Mesendoderm (in vitro differentiated cells): Measurements from ENCODE around the gene RNF112.

Experiments
- DNase-seq: peaks from one replicate; pipeline ENCODE4 v3.0.0; 2013
- H2AK5ac ChIP-seq: 2 replicates; pipeline ENCODE4 v1.6.1; 2013; ENCODE audit warnings: low read length, inconsistent platforms
- H2BK120ac ChIP-seq: 2 replicates; pipeline ENCODE4 v1.6.1; 2013; ENCODE audit warnings: low read depth, mild to moderate bottlenecking, low read length, moderate library complexity, mixed read lengths
- H2BK15ac ChIP-seq: replicated peaks from 2 replicates; pipeline ENCODE4 v1.6.1; 2013; ENCODE audit warnings: low read depth, mild to moderate bottlenecking, moderate library complexity
- H2BK5ac ChIP-seq: 2 replicates; pipeline ENCODE4 v1.6.1; 2013; ENCODE audit warnings: low read length, inconsistent platforms
- H3K18ac ChIP-seq: 2 replicates; pipeline ENCODE4 v1.6.1; 2013; ENCODE audit warnings: mild to moderate bottlenecking, low read length, mixed read lengths
- H3K23ac ChIP-seq: one replicate; pipeline ENCODE4 v1.6.1; 2013; ENCODE audit warnings: low read length
- H3K27ac ChIP-seq: 2 replicates; pipeline ENCODE4 v1.5.1; 2013; ENCODE audit warnings: low read depth, mild to moderate bottlenecking, inconsistent platforms, low read length, moderate library complexity
- H3K27me3 ChIP-seq: 2 replicates; pipeline ENCODE4 v1.6.1; 2013; ENCODE audit warnings: low read length, control low read depth, mild to moderate bottlenecking, inconsistent platforms; ENCODE audit not compliant: insufficient read depth, poor library complexity
- H3K36me3 ChIP-seq: 2 replicates; pipeline ENCODE4 v1.6.1; 2013; ENCODE audit warnings: low read length, inconsistent platforms; ENCODE audit not compliant: control insufficient read depth, insufficient read depth
- H3K4ac ChIP-seq: one replicate; pipeline ENCODE4 v1.6.1; 2013; ENCODE audit warnings: low read depth, mild to moderate bottlenecking, low read length, moderate library complexity
- H3K4me1 ChIP-seq: 2 replicates; pipeline ENCODE4 v1.6.1; 2013; ENCODE audit warnings: low read depth, low read length, inconsistent platforms; ENCODE audit not compliant: control insufficient read depth
- H3K4me2 ChIP-seq: 2 replicates; pipeline ENCODE4 v1.6.1; 2013; ENCODE audit warnings: low read length
- H3K4me3 ChIP-seq: 2 replicates; pipeline ENCODE4 v1.5.1; 2013; ENCODE audit warnings: mild to moderate bottlenecking, low read length
- H3K56ac ChIP-seq: one replicate; pipeline ENCODE4 v1.6.1; 2013; ENCODE audit warnings: low read length
- H3K79me1 ChIP-seq: 2 replicates; pipeline ENCODE4 v1.6.1; 2013; ENCODE audit warnings: low read length, inconsistent platforms
- H3K79me2 ChIP-seq: 2 replicates; pipeline ENCODE4 v1.6.1; 2013; ENCODE audit warnings: mild to moderate bottlenecking, low read length; ENCODE audit not compliant: control insufficient read depth, insufficient read depth
- H3K9ac ChIP-seq: 2 replicates; pipeline ENCODE4 v1.6.1; 2013; ENCODE audit warnings: low read length, inconsistent platforms
- H4K5ac ChIP-seq: one replicate; pipeline ENCODE4 v1.6.1; 2013; ENCODE audit warnings: low read length
- H4K8ac ChIP-seq: one replicate; pipeline ENCODE4 v1.6.1; 2013; ENCODE audit warnings: low read depth, mild to moderate bottlenecking, control low read depth, low read length, moderate library complexity
- WGBS: extraction: QIAGEN DNeasy Blood & Tissue Kit; methylation state at CpG from one replicate; pipeline ENCODE4 v1.1.7; 2013; ENCODE audit warnings: low lambda C conversion rate, missing lambda C conversion rate; ENCODE audit not compliant: insufficient coverage; ENCODE audit errors: extremely low coverage; 5-methylcytosine and 5-hydroxymethylcytosine counted together

RNF112 gene

GRCh38 chr17:19415806-19416775 is 5.1 kb downstream of the RNF112 start:
- no peak for DNase-seq
- Histone ChIP-seq H2BK5ac (no peak overlapping the region), H2AK5ac (no peak overlapping the region), H3K27me3 (no peaks in the 10 kb centered on the region), H3K4me3 (no peak overlapping the region), H3K23ac (no peak overlapping the region), H3K9ac (no peak overlapping the region), H3K79me2 (no peaks in the 10 kb centered on the region), H3K4me2 (no peak overlapping the region), H3K56ac (peak overlapping the region; percentile 57), H4K8ac (no peak overlapping the region), H3K79me1 (no peaks in the 10 kb centered on the region), H3K4me1 (peaks cover 1% of the 10 kb centered on the region), H3K4ac (no peak overlapping the region), H4K5ac (no peak overlapping the region), H3K27ac (no peak overlapping the region), H3K18ac (no peak overlapping the region), H2BK15ac (no peak overlapping the region), H2BK120ac (no peak overlapping the region), H3K36me3 (no peaks in the 10 kb centered on the region)
- no CpG with 5 or more reads among the region's 18 CpGs for WGBS

DNA sequence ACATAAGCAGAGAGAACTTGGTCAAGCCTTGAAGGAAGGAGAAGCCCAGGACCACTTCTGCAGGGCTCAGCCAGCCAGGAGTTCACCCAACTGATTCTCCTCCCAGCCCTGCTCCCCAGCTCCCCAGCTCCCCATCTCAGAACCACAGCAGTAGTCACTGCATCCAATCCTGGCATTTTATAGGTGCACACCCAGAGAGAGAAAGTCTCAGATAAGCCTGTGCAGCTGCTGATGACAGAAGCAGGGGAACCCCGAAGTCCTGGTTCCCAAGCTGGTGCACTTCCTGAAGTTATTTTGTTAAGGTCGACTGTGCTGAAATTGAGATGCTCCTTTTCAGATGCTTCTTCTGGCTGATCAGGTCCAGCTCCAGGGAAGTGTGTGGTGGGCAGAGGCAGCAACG is 6.6 kb downstream of the RNF112 start:
- H3K9ac ChIP-seq: no peak overlapping the region
- H2AK5ac ChIP-seq: no peak overlapping the region
- H3K27me3 ChIP-seq: no peaks in the 10 kb centered on the region
- H3K27ac ChIP-seq: no peak overlapping the region
- no peaks in the 10 kb centered on the region for H3K36me3 ChIP-seq
- H3K4me1 ChIP-seq: no peaks in the 10 kb centered on the region
- no peak overlapping the region for H4K5ac ChIP-seq
- H3K79me1 ChIP-seq: no peaks in the 10 kb centered on the region
- no peak overlapping the region for H3K56ac ChIP-seq
- H2BK120ac ChIP-seq: no peak overlapping the region
- H4K8ac ChIP-seq: no peak overlapping the region
- H3K4me3 ChIP-seq: no peak overlapping the region
- no peak overlapping the region for H3K4me2 ChIP-seq
- H3K18ac ChIP-seq: no peak overlapping the region
- no CpG with 5 or more reads among the region's 3 CpGs for WGBS
- H2BK5ac ChIP-seq: no peak overlapping the region
- no peak overlapping the region for H3K4ac ChIP-seq
- no peak overlapping the region for H2BK15ac ChIP-seq
- no peak overlapping the region for H3K23ac ChIP-seq
- H3K79me2 ChIP-seq: no peaks in the 10 kb centered on the region
- no peak for DNase-seq

GRCh38 chr17:19418251-19418992 is 7.4 kb downstream of the RNF112 start:
- no peak overlapping the region for H2BK5ac ChIP-seq
- H2BK15ac ChIP-seq: no peak overlapping the region
- no peaks in the 10 kb centered on the region for H3K4me1 ChIP-seq
- no peak overlapping the region for H3K4ac ChIP-seq
- peak overlapping the region; percentile 55 for H2AK5ac ChIP-seq
- H3K79me1 ChIP-seq: no peaks in the 10 kb centered on the region
- no peak overlapping the region for H4K8ac ChIP-seq
- H3K4me2 ChIP-seq: no peak overlapping the region
- H2BK120ac ChIP-seq: no peak overlapping the region
- H3K23ac ChIP-seq: no peak overlapping the region
- DNase-seq: peak; percentile 65
- H3K18ac ChIP-seq: no peak overlapping the region
- peak overlapping the region; percentile 8 for H3K56ac ChIP-seq
- WGBS: no CpG with 5 or more reads among the region's 7 CpGs
- no peaks in the 10 kb centered on the region for H3K79me2 ChIP-seq
- no peak overlapping the region for H3K9ac ChIP-seq
- H3K36me3 ChIP-seq: no peaks in the 10 kb centered on the region
- no peaks in the 10 kb centered on the region for H3K27me3 ChIP-seq
- H3K4me3 ChIP-seq: no peak overlapping the region
- H4K5ac ChIP-seq: no peak overlapping the region
- H3K27ac ChIP-seq: no peak overlapping the region

DNA sequence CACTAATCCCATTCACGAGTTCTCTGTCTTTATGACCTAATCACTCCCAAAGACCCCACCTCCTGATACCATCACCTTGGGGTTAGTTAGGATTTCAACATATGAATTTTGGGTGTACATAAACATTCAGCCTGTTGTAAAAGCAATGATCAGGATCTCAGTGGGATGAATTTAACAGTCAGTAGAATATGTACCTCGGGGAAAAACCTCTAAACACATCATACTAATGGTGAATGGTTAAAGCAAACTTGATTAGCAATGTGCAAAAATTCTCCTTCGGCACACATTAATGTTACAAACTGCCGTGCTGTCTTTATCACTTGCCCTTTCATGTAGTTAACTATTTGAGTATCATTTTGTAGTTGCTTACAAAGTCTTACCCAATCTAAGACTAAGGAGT is 10.2 kb downstream of the RNF112 start:
- DNase-seq: no peak
- Histone ChIP-seq H3K56ac (no peak overlapping the region), H3K79me1 (no peaks in the 10 kb centered on the region), H3K4me1 (peaks cover under 1% of the 10 kb centered on the region), H3K4me2 (no peak overlapping the region), H4K5ac (no peak overlapping the region), H3K36me3 (no peaks in the 10 kb centered on the region), H3K18ac (no peak overlapping the region), H3K9ac (no peak overlapping the region), H3K27me3 (no peaks in the 10 kb centered on the region), H3K27ac (no peak overlapping the region), H3K23ac (no peak overlapping the region), H3K4ac (no peak overlapping the region), H4K8ac (no peak overlapping the region), H2BK5ac (no peak overlapping the region), H2BK15ac (no peak overlapping the region), H3K4me3 (no peak overlapping the region), H2AK5ac (peak overlapping the region; percentile 22), H3K79me2 (no peaks in the 10 kb centered on the region), H2BK120ac (no peak overlapping the region)
- WGBS: no CpG with 5 or more reads among the region's 4 CpGs

- Histone ChIP-seq H4K8ac (no peak overlapping the region), H3K4me1 (peaks cover 3% of the 10 kb centered on the region), H3K23ac (no peak overlapping the region), H3K18ac (no peak overlapping the region), H3K4me3 (no peak overlapping the region), H3K79me2 (no peaks in the 10 kb centered on the region), H2BK15ac (no peak overlapping the region), H3K56ac (no peak overlapping the region), H4K5ac (no peak overlapping the region), H3K4ac (no peak overlapping the region), H2AK5ac (no peak overlapping the region), H3K27me3 (no peaks in the 10 kb centered on the region), H2BK5ac (no peak overlapping the region), H3K4me2 (no peak overlapping the region), H3K36me3 (no peaks in the 10 kb centered on the region), H2BK120ac (no peak overlapping the region), H3K27ac (no peak overlapping the region), H3K79me1 (no peaks in the 10 kb centered on the region), H3K9ac (no peak overlapping the region)
- no CpG with 5 or more reads among the region's 6 CpGs for WGBS
- no peak for DNase-seq
These were observed 10.9 kb downstream of the RNF112 start for GRCh38 chr17:19421926-19422325.
